ENCODE measurements around the gene NKD2.

Gene NKD2

GRCh38 chr5:1029945-1030625 is 21.5 kb downstream of the NKD2 start:
- DNase-seq (ENCODE audit: low spot score), result no peak

- no peak for DNase-seq (ENCODE audit: low spot score)
These were observed 22.2 kb downstream of the NKD2 start for GRCh38 chr5:1030801-1031271.

- DNase-seq (ENCODE audit: low spot score), result no peak
These were observed 22.8 kb downstream of the NKD2 start for GRCh38 chr5:1031306-1031959.

GRCh38 chr5:1032011-1032410 is 23.4 kb downstream of the NKD2 start:
- no peak for DNase-seq (ENCODE audit: low spot score)

- no peak for DNase-seq (ENCODE audit: low spot score)
These were observed 24.0 kb downstream of the NKD2 start for GRCh38 chr5:1032551-1033027.

GRCh38 chr5:1033178-1033577 is 24.6 kb downstream of the NKD2 start:
- DNase-seq (ENCODE audit: low spot score), result no peak

- DNase-seq (ENCODE audit: low spot score), result no peak
These were observed 25.2 kb downstream of the NKD2 start for GRCh38 chr5:1033606-1034420.

- no peak for DNase-seq (ENCODE audit: low spot score)
These were observed 25.9 kb downstream of the NKD2 start for GRCh38 chr5:1034421-1034905.

GRCh38 chr5:1034986-1035385 is 26.4 kb downstream of the NKD2 start:
- DNase-seq (ENCODE audit: low spot score), result no peak

GRCh38 chr5:1035421-1036405 is 27.1 kb downstream of the NKD2 start:
- no peak for DNase-seq (ENCODE audit: low spot score)

GRCh38 chr5:1036504-1037122 is 28.0 kb downstream of the NKD2 start:
- DNase-seq (ENCODE audit: low spot score), result no peak

- DNase-seq (ENCODE audit: low spot score), result no peak
These were observed 28.6 kb downstream of the NKD2 start for GRCh38 chr5:1037123-1037670.

- DNase-seq (ENCODE audit: low spot score), result no peak
These were observed 29.2 kb downstream of the NKD2 start for GRCh38 chr5:1037671-1038416.

- no peak for DNase-seq (ENCODE audit: low spot score)
These were observed 30.0 kb downstream of the NKD2 start for GRCh38 chr5:1038417-1039209.

GRCh38 chr5:1039210-1039548 is 30.6 kb downstream of the NKD2 start:
- no peak for DNase-seq (ENCODE audit: low spot score)

GRCh38 chr5:1039706-1040260 is 31.2 kb downstream of the NKD2 start:
- DNase-seq (ENCODE audit: low spot score), result no peak

GRCh38 chr5:1040571-1040970 is 32.0 kb downstream of the NKD2 start:
- no peak for DNase-seq (ENCODE audit: low spot score)

- no peak for DNase-seq (ENCODE audit: low spot score)
These were observed 32.9 kb downstream of the NKD2 start for GRCh38 chr5:1041225-1042143.
